C4-2B (cell line): ENCODE data around the gene MACIR.
A peak's percentile ranks its signal among the peaks of the same experiment; 100 is the strongest.
"Not testable (repeated sequence)": the region's sequence is repeated elsewhere in the genome, so short reads cannot be mapped to it uniquely, and the experiment has no call there.

Source experiments
- H3K27ac ChIP-seq: fragments of 450-650 bp; 2 replicates; pipeline ENCODE4 v1.5.1; 2017
- CTCF ChIP-seq: fragments of 450-650 bp; conservative IDR thresholded peaks from 2 replicates; pipeline ENCODE4 v1.5.1; 2017; ENCODE audit warnings: mild to moderate bottlenecking
- ZFX ChIP-seq: fragments of 450-650 bp; IDR thresholded peaks from 2 replicates; pipeline ENCODE4 v1.6.1; 2017

The MACIR gene

DNA sequence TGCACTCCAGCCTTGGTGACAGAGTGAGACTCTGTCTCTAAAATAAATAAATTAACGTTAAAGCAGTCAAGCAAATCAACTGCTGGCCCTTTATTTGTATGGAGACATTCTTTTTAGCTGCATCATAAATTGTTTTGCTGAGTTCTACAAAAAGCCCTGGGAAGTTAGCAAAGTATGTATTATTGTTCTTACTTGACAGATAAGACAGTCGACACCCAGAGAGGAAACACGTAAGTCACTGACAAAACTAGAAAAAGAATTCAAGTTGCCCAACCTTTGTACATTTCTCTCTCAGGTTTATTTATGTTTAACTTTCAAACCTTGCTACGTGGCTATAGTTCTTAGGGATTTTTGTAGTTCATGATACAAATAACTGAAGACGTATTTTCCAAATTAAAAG is 40.4 kb upstream of the MACIR start:
- TF ChIP-seq ZFX: no peak
- TF ChIP-seq CTCF: no peak
- H3K27ac ChIP-seq: no peak overlapping the region

GRCh38 chr5:103219074-103219473 is 39.5 kb upstream of the MACIR start:
- not testable (repeated sequence) for H3K27ac ChIP-seq

GRCh38 chr5:103223031-103223955 is 35.3 kb upstream of the MACIR start:
- no peak for TF ChIP-seq ZFX
- no peak for TF ChIP-seq CTCF
- no peak overlapping the region; the same call in 1 of the 2 replicates for H3K27ac ChIP-seq

DNA sequence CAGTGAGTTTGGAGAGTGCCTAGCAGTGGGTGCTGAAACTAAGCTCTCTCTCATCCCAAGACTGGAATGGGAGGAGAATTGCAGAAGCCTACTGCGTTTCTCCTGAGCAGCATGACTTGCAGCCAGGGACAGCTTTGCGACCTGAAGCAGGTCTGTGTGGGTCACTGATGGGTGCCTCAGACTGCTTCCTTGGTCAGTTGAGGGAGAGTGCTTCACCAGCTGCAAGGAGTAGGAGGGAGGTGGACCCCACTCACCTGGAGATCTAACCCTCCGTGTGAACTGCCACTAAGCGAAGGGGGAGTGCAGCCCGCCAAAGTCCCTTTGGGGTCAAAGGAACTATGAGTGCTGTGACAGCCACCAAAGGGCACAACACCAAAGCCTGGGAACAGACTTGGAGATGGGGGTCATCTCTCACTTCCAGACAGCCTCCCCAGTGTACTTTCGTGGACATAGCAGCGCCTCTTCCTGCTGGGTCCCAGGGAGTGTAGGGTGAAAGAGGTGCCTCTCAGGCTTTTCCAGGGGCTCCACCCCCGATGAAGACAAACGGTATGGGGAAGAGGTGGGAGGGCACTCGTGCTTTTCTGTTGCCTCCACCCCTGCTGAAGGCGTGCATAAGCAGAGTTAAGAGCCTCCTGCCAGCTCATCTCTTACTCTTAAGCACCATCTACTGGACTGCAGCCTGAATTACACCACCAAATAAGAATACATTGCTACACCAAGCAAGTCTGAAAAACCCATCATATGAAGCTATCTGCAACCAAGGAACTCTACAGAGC is 34.3 kb upstream of the MACIR start:
- no peak overlapping the region; the same call in 1 of the 2 replicates for H3K27ac ChIP-seq
- TF ChIP-seq CTCF (peak; percentile 83), ZFX (no peak)

GRCh38 chr5:103224894-103225246 is 33.7 kb upstream of the MACIR start:
- TF ChIP-seq CTCF (peak; percentile 63), ZFX (no peak)
- H3K27ac ChIP-seq: no peak overlapping the region

DNA sequence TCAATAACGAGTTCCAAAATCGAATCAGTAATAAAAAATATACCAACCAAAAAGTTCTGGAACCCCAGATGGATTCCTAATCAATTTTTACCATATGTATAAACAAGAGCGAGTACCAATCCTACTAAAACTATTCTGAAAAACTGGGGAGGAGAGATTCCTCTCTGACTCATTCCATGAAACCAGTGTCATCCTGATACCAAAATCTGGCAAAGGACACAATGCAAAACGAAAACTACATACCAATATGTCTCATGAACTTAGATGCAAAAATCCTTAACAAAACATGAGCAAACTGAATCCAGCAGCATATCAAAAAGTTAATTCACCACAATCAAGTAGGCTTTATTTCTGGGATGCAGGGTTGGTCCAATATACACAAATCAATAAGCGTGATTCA is 30.5 kb upstream of the MACIR start:
- no peak for TF ChIP-seq ZFX
- no peak for TF ChIP-seq CTCF
- H3K27ac ChIP-seq: no peak overlapping the region

DNA sequence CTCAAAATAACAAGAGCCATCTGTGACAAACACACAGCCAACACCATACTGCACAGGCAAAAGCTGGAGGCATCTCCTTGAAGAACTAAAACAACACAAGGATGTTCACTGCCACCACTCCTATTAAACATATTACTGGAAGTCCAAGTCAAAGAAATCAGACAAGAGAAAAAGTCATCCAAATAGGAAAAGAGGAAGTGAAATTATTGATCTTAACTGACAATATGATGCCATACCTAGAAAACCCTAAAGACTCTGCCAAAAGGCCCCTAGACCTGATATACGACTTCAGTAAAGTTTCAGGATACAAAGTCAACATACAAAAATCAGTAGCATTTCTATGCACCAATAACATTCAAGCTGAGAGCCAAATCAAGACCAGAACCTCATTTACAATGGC is 30.0 kb upstream of the MACIR start:
- TF ChIP-seq ZFX: no peak
- no peak for TF ChIP-seq CTCF
- no peak overlapping the region for H3K27ac ChIP-seq
